ENCODE results near the gene SRMS. TPM values are rescaled to one million over a fixed set of nuclear protein-coding genes. Genes with fewer than 3 reads are reported as not detected.

SRMS gene
- total and polyA plus RNA-seq, 2 of the 13 experiments (the other 11 are each of a cell fraction or from before 2014, with no cell fraction given) = not detected

DNA sequence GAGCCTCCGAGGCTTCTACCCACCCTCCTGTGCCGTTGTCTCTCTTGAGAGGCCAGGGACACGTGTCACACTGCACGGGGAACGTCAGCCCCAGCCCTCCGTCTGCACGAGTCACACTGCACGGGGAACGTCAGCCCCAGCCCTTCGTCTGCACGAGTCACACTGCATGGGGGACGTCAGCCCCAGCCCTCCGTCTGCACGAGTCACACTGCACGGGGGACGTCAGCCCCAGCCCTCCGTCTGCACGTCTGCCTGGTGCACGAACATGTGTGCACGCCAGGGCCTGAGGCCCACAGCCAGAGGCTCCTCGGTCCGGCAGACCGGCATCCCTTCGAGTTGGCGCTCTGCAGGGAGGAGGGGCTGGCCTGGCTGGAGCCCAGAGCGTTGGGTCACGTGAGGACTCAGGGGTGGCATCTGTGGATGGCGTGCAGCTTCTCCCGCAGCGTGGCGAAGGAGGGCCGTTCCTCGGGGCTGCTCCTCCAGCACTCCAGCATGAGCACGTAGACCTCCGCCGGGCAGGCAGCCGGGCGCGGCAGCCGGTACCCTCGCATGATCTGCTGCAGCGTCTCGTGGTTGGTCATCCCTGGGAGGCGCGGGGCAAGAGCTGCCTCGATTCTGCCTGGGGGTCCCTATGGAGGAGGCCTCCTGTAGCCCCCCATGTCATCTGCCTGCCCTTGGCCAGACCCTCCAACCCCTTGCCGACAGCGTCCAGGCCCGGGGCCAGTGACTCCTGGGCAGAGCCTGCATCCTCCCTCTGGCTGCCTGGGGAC, 6.9 kb downstream of the SRMS start (continued):
- TF ChIP-seq, protein P1, sequence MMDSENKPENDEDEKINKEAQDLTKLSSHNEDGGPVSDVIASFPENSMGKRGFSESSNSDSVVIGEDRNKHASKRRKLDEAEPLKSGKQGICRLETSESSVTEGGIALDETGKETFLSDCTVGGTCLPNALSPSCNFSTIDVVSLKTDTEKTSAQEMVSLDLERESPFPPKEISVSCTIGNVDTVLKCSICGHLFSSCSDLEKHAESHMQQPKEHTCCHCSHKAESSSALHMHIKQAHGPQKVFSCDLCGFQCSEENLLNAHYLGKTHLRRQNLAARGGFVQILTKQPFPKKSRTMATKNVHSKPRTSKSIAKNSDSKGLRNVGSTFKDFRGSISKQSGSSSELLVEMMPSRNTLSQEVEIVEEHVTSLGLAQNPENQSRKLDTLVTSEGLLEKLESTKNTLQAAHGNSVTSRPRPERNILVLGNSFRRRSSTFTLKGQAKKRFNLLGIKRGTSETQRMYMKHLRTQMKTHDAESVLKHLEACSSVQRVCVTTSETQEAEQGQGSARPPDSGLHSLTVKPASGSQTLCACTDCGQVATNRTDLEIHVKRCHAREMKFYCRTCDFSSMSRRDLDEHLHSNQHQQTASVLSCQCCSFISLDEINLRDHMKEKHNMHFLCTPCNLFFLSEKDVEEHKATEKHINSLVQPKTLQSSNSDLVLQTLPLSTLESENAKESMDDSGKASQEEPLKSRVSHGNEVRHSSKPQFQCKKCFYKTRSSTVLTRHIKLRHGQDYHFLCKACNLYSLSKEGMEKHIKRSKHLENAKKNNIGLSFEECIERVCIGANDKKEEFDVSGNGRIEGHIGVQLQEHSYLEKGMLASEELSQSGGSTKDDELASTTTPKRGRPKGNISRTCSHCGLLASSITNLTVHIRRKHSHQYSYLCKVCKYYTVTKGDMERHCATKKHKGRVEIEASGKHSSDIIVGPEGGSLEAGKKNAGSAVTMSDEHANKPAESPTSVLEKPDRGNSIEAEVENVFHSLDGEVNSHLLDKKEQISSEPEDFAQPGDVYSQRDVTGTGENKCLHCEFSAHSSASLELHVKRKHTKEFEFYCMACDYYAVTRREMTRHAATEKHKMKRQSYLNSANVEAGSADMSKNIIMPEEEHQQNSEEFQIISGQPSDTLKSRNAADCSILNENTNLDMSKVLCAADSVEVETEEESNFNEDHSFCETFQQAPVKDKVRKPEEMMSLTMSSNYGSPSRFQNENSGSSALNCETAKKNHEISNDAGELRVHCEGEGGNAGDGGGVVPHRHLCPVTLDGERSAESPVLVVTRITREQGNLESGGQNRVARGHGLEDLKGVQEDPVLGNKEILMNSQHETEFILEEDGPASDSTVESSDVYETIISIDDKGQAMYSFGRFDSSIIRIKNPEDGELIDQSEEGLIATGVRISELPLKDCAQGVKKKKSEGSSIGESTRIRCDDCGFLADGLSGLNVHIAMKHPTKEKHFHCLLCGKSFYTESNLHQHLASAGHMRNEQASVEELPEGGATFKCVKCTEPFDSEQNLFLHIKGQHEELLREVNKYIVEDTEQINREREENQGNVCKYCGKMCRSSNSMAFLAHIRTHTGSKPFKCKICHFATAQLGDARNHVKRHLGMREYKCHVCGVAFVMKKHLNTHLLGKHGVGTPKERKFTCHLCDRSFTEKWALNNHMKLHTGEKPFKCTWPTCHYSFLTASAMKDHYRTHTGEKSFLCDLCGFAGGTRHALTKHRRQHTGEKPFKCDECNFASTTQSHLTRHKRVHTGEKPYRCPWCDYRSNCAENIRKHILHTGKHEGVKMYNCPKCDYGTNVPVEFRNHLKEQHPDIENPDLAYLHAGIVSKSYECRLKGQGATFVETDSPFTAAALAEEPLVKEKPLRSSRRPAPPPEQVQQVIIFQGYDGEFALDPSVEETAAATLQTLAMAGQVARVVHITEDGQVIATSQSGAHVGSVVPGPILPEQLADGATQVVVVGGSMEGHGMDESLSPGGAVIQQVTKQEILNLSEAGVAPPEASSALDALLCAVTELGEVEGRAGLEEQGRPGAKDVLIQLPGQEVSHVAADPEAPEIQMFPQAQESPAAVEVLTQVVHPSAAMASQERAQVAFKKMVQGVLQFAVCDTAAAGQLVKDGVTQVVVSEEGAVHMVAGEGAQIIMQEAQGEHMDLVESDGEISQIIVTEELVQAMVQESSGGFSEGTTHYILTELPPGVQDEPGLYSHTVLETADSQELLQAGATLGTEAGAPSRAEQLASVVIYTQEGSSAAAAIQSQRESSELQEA (CRISPR knock-in tag; IDR thresholded peaks at IDR 0.05; ENCODE audit: not compliant biosample characterization) = peak; percentile 14
- no peak for TF ChIP-seq SP1 (IDR thresholded peaks at IDR 0.05)
- no peak for TF ChIP-seq SP1 (CRISPR knock-in tag; IDR thresholded peaks at IDR 0.05)
- 0 out of 2 replicates have a peak, but pooled peaks have one; percentile 24 for TF ChIP-seq ZNF263 (CRISPR knock-in tag; IDR thresholded peaks at IDR 0.05)
